Activated CD8-positive, alpha-beta memory T cell treated with anti-CD3 and anti-CD28 coated beads for 4 hours (primary cell): ENCODE results near the gene NUP35.
"Not testable (repeated sequence)": the region's sequence is repeated elsewhere in the genome, so short reads cannot be mapped to it uniquely, and the experiment has no call there.

Experiments used
- DNase-seq, 2 donors: peaks; one replicate each; pipeline ENCODE4 v3.0.0-alpha.2; 2020; ENCODE audit warnings: low read depth in 2 of 2

Gene NUP35

GRCh38 chr2:183148955-183149354, 24.7 kb downstream of the NUP35 start:
- no peak for DNase-seq

- DNase-seq, result no peak
These were observed 25.2 kb downstream of the NUP35 start for GRCh38 chr2:183149489-183149888.

DNA sequence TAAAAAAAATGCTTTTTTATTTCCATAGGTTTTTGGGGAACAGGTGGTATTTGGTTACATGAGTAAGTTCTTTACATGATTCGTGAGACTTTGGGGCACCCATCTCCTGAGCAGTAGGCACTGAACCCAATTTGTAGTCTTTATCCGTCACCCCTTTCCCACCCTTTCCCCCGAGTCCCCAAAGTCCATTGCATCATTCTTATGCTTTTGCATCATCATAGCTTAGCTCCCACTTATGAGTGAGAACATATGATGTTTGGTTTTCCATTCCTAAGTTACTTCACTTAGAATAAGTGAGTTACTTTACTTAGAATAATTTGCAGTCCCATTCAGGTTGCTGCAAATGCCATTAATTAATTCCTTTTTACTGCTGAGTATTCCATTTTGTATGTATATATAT, 28.0 kb downstream of the NUP35 start:
- not testable (repeated sequence) for DNase-seq

DNA sequence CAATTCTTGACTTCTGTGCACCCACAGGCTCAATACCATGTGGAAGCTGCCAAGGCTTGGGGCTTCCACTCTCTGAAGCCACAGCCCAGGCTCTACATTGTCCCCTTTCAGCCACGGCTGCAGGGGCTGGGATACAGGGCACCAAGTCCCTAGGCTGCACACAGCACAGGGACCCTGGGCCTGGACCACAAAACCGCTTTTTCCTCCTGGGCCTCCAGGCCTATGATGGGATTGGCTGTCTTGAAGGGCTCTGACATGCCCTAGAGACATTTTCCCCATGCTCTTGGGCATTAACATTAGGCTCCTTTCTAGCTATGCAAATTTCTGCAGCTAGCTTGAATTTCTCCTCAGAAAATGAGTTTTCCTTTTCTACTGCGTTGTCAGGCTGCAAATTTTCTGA, 29.7 kb downstream of the NUP35 start:
- no peak for DNase-seq

DNA sequence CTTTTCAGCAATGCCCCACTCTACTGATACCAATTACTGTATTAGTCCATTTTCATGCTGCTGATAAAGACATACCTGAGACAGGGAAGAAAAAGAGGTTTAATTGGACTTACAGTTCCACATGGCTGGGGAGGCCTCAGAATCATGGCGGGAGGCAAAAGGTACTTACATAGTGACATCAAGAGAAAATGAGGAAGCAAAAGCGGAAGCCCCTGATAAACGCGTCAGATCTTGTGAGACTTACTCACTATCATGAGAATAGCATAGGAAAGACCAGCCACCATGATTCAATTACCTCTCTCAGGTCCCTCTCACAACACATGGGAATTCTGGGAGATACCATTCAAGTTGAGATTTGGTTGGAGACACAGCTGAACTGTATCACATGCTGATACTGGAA, 30.5 kb downstream of the NUP35 start:
- not testable (repeated sequence) for DNase-seq

GRCh38 chr2:183157131-183157530, 32.9 kb downstream of the NUP35 start:
- DNase-seq, result no peak

- DNase-seq, result no peak
These were observed 38.1 kb downstream of the NUP35 start for GRCh38 chr2:183162362-183162761.

- DNase-seq, result no peak
These were observed 39.8 kb downstream of the NUP35 start for GRCh38 chr2:183163821-183164649.

DNA sequence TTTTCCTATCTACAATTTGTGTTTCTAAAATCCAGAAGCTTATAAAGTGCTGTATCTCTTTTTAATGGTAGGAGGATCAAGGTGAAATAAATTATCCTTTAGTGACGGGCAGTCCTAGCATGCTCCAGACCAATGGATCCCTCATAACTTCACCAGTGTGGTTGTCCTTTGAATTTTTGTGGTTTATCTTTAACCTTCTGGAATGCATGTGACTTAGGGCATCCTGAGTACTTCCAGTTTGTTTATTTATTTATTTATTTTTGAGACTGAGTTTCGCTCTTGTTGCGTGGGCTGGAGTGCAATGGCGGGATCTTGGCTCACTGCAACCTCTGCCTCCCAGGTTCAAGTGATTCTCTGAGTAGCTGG, 40.4 kb downstream of the NUP35 start:
- no peak for DNase-seq

DNA sequence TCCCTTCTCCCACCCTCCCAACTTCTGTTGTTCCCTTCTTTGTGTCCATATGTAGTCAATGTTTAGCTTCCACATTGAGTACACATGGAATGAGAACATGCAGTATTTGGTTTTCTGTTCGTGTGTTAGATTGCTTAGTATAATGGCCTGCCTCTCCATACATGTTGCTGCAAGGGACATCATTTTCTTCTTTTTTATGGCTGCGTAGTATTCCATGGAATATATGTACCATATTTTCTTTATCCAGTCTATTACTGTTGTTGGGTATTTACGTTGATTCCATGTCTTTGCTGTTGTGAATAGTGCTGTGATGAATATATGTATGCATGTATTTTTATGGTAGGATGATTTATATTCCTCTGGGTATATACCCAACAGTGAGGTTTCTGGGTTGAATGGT, 42.0 kb downstream of the NUP35 start:
- no peak for DNase-seq

DNA sequence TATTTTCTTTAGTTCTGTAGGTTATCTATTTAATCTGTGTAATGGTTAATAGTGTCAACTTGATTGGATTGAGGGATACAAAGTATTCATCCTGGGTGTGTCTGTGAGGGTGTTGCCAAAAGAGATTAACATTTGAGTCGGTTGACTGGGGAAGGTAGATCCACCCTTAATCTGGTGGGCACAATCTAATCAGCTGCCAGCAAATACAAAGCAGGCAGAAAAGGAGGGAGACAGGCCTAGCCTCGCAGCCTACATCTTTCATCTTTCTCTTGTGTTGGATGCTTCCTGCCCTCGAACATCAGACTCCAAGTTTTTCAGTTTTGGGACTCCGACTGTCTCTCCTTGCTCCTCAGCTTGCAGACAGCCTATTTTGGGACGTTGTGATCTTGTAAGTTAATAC, 42.7 kb downstream of the NUP35 start:
- DNase-seq, result not testable (repeated sequence)

- no peak for DNase-seq
These were observed 48.1 kb downstream of the NUP35 start for GRCh38 chr2:183172220-183172887.

DNA sequence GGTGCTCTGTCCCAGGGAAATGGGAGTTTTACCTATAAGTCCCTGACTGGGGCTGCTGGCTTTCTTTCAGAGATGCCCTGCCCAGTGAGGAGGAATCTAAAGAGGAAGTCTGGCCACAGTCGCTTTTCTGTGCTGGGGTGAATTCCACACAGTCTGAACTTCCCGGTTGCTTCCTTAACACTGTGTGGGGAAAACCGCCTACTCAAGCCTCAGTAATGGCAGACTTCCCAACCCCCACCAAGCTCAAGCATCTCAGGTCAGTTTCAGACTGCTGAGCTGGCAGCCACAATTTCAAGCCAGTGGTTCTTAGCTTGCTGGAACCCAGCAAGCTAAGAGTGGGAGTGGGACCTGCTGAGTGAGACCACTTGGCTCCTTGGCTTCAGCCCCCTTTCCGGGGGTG, 54.9 kb downstream of the NUP35 start:
- DNase-seq, result no peak

- no peak for DNase-seq
These were observed 61.3 kb downstream of the NUP35 start for GRCh38 chr2:183185534-183185933.

- no peak for DNase-seq
These were observed 62.1 kb downstream of the NUP35 start for GRCh38 chr2:183186296-183186695.

GRCh38 chr2:183186766-183187165, 62.5 kb downstream of the NUP35 start:
- DNase-seq, result no peak

DNA sequence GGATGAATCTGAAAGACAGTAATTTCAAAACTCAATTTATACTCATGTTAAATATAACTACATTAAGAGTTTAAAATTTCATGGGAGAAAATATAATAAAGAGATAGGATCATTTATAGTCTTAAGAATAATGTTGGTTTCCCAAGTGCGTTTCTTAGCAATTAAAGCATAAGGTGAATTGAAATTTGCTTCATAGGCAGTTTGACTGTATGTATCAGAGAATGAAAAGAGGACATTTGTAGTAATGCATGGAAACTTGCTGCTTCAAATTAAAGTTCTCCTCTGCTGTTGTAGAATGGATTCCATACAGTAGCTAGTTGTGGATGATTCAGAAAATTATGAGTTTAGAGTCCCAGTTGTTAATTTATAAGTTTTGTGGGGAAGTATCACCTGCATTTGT, 68.1 kb downstream of the NUP35 start:
- DNase-seq, result no peak

GRCh38 chr2:183193904-183194303, 69.7 kb downstream of the NUP35 start:
- no peak for DNase-seq

- no peak for DNase-seq
These were observed 71.2 kb downstream of the NUP35 start for GRCh38 chr2:183195397-183195796.

DNA sequence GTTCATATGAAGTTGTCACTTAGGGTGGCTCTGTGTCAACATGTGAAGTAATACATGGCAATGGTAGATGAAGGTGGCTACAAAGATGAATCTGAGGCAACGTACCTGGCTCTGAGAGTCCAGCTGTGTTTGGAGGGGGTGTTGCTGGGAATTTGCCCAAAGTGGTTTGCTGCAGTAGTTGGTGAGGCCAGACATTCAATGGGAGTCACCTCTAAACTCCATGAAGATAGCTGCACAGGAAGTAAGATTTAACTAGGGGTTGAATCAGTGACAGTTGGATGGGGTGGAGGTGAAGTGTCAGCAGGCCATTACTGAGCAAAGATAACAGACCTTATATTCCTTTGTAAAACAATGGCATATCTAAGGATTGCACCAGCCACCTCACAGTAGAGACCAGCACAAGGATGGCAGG, 71.8 kb downstream of the NUP35 start:
- DNase-seq, result no peak

DNA sequence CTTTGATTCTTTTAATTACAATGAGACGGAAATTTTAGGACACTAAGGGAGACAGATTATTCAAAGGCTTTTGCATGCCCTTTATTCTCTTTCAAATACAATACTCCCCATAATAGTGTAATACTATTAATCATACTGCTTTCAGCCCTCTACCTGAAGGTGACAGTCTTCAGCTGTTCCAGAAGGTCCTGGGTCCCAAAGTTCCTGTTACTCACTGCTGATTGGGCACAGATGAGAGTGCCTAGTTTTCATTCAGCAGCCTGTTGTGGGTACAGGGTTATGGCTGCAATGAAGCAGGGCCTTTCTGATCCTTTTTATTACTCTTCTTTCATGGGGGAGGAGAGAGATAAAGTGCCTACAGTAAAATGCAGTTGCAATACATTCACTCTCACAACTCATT, 80.2 kb downstream of the NUP35 start:
- DNase-seq, result no peak

DNA sequence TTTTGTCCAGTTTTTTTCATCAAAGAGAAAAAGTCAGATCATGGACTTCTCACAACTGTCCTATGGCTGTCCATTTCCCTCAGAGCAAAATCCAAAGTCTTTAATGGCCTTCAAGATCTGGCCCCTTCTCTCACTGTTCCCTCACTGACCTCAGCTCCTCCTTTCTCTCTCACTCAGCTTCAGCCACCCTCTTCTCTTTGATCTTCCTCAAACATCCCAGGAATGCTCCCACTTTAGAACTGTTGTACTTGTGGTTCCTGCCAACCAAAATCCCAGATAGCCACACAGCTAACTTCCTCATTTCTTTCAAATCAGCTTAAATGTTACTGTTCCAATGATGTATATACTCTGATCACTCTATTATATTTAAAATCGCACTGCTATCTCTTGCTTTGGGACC, 82.9 kb downstream of the NUP35 start:
- no peak for DNase-seq

DNA sequence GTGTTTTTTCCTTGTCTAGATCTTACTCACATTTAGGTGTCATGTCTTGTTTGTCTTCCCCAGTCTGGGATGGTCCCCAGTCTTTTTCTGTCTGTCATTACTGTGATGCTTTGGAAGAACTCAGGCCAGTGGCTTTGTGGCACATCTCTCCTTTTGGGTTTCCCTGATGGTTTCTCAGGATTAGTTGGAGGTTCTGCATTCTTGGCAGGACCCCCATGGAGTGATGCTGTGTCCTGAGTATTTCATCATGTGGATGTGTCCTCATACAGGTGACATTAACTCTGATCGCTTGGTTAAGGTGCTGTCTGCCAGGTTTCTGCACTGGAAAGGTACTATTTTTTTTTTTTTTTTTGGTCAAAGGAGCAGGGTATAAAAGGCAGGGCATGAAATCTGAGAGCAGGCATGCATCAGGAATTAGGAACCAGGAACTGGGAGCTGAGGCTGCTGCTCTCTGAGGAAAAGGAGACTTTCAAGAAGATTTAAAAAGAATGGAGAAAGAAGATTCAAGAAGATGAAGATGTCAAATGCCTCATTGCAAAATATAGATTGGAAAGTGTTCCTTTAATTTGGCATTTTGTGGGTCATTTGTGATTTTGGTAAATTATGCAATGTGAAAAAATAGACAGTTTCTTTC, 85.3 kb downstream of the NUP35 start:
- no peak for DNase-seq
